ENCODE results near the gene REX1BD.
"Not testable (repeated sequence)": the region's sequence is repeated elsewhere in the genome, so short reads cannot be mapped to it uniquely, and the experiment has no call there.

Gene REX1BD

GRCh38 chr19:18588611-18589379 lies at the start of gene REX1BD:
REX1BD (plus strand) TSS chr19:18588798; CDS start chr19:18588802, 4 bp downstream.
- peak; percentile 89 for DNase-seq

- DNase-seq, result no peak
These were observed 49.2 kb upstream of the REX1BD start for GRCh38 chr19:18539372-18539771.

GRCh38 chr19:18540200-18540599 lies 48.4 kb upstream of the REX1BD start:
- DNase-seq, result not testable (repeated sequence)

- peak; percentile 54 for DNase-seq
These were observed 47.2 kb upstream of the REX1BD start for GRCh38 chr19:18541258-18541991.

- DNase-seq, result no peak
These were observed 46.3 kb upstream of the REX1BD start for GRCh38 chr19:18541992-18542940.

- peak; percentile 97 for DNase-seq
These were observed 45.4 kb upstream of the REX1BD start, which contains the start of gene FKBP8 for GRCh38 chr19:18542941-18543813. FKBP8 (minus strand) TSS chr19:18543573; CDS start chr19:18541970, 1,603 bp downstream.

- DNase-seq, result peak; percentile 86
These were observed 44.7 kb upstream of the REX1BD start for GRCh38 chr19:18543814-18544475.

GRCh38 chr19:18551631-18552030 lies 37.0 kb upstream of the REX1BD start:
- DNase-seq, result no peak

- DNase-seq, result peak; percentile 99
These were observed 31.0 kb upstream of the REX1BD start, which contains the start of gene KXD1 for GRCh38 chr19:18557411-18558201. KXD1 (plus strand) TSS chr19:18557870; CDS start chr19:18562057, 4,187 bp downstream.

GRCh38 chr19:18558202-18558555 lies 30.4 kb upstream of the REX1BD start:
- DNase-seq, result no peak

GRCh38 chr19:18558604-18559003 lies 30.0 kb upstream of the REX1BD start:
- no peak for DNase-seq

- DNase-seq, result no peak
These were observed 28.9 kb upstream of the REX1BD start for GRCh38 chr19:18559685-18560084.

- DNase-seq, result no peak
These were observed 26.5 kb upstream of the REX1BD start for GRCh38 chr19:18562086-18562485.

- no peak for DNase-seq
These were observed 21.6 kb upstream of the REX1BD start for GRCh38 chr19:18566953-18567352.

GRCh38 chr19:18568367-18568766 lies 20.2 kb upstream of the REX1BD start:
- DNase-seq, result no peak

- peak; percentile 100 for DNase-seq
These were observed 16.8 kb upstream of the REX1BD start, which contains the start of gene UBA52 for GRCh38 chr19:18571564-18572344. UBA52 (plus strand) TSS chr19:18571857; CDS start chr19:18573301, 1,444 bp downstream.

GRCh38 chr19:18574691-18575291 lies 13.8 kb upstream of the REX1BD start:
- no peak for DNase-seq

GRCh38 chr19:18576383-18576782 lies 12.2 kb upstream of the REX1BD start:
- no peak for DNase-seq

GRCh38 chr19:18577365-18577914 lies 11.2 kb upstream of the REX1BD start:
- DNase-seq, result no peak
